ACHN (cell line): ENCODE results near the gene F2.

Experiments
- DNase-seq: peaks from one replicate; pipeline ENCODE4 v3.0.0-alpha.2; 2015
- in situ Hi-C: cut with HindIII; loops from 2 replicates; pipeline ENCODE4 v1.10.0; 2017; ENCODE audit warnings: low sequenced_read_pairs, low pct_ligation_motif_present, low pct_unique_long_range_greater_than_20kb

The F2 gene

GRCh38 chr11:46776878-46777277 is 57.9 kb downstream of the F2 start:
- DNase-seq, result no peak
- in situ Hi-C loops, result no loop called here

DNA sequence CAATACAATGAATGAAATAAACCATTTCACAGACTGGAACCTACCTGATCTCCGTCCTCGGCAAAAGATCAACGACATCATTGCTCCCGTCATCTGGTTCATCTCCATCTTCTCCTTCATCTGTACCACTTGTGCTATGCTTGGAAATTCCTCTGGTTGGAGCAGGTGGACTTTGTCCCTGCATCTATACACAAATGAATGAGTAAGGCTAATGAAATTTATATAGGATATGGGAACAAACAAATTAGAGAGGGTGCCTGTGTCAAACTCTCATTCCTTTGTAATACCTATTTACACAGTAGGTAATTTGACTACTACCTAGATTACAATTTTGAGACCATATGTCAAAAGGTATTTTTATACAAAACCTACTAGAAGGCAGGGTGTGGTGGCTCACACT is 59.4 kb downstream of the F2 start:
- DNase-seq, result no peak
- in situ Hi-C loops, result no loop called here
